Prostate gland (tissue), 2 donors: Measurements from ENCODE around the gene BIRC7. TPM values are rescaled to one million over a fixed set of nuclear protein-coding genes. Genes with fewer than 3 reads are reported as not detected.
A peak's percentile ranks its signal among the peaks of the same experiment; 100 is the strongest.
"Not testable (repeated sequence)": the region's sequence is repeated elsewhere in the genome, so short reads cannot be mapped to it uniquely, and the experiment has no call there.

ENCODE experiments used
- DNase-seq: peaks from one replicate; pipeline ENCODE4 v3.0.0-alpha.2; 2019; ENCODE audit warnings: low spot score
- H3K27ac ChIP-seq, 2 donors: fragments of 200-600 bp; sonication (generic); 2 replicates each; pipeline ENCODE4 v1.5.1; 2017 to 2019
- H3K27me3 ChIP-seq: fragments of 200-600 bp; sonication (generic); replicated peaks from 2 replicates; pipeline ENCODE4 v1.5.1; 2019; ENCODE audit not compliant: insufficient read depth
- H3K36me3 ChIP-seq, 2 donors: fragments of 200-600 bp; sonication (generic); 1 replicate in 1 of 2; 2 replicates in 1 of 2; pipeline versions ENCODE4 v1.5.1 to v1.8.1; 2017 to 2019
- H3K4me1 ChIP-seq: fragments of 200-600 bp; sonication (generic); replicated peaks from 2 replicates; pipeline ENCODE4 v1.5.1; 2019
- H3K4me3 ChIP-seq, 2 donors: fragments of 200-600 bp; sonication (generic); 2 replicates each; pipeline ENCODE4 v1.5.1; 2017 to 2019
- H3K9me3 ChIP-seq: fragments of 200-600 bp; sonication (generic); 2 replicates; pipeline ENCODE4 v1.5.1; 2017
- CTCF ChIP-seq, 4 experiments: fragments of 200-600 bp in 2 of 4; fragments of 450-650 bp in 2 of 4; sonication (generic) in 2 of 4; IDR thresholded peaks; 1 replicate in 3 of 4; 2 replicates in 1 of 4; pipeline ENCODE4 v1.5.1; 2016 to 2019; ENCODE audit warnings: antibody characterized with exemption in 4 of 4, mild to moderate bottlenecking in 2 of 4, moderate library complexity in 2 of 4
- POLR2A ChIP-seq: fragments of 450-650 bp; IDR thresholded peaks from one replicate; pipeline ENCODE4 v1.6.1; 2016; ENCODE audit warnings: antibody characterized with exemption, mild to moderate bottlenecking
- POLR2AphosphoS5 ChIP-seq: sonication (generic); formaldehyde crosslinking; IDR thresholded peaks from one replicate; pipeline ENCODE4 v1.6.1; 2017; ENCODE audit warnings: antibody characterized with exemption
- WGBS: methylation state at CpG from one replicate; pipeline ENCODE4 v1.1.5; 2018; 5-methylcytosine and 5-hydroxymethylcytosine counted together
- intact Hi-C: fragments of 100-400 bp; cut with DNase I; formaldehyde crosslinking; loops from one replicate; pipeline ENCODE4 v1.14.2; 2022
- total RNA-seq, 2 donors: library from RNA; depleted of rRNA; stranded (reverse); fragments of >200 nt; gene quantifications; one replicate each; pipeline ENCODE4 v1.1.0, GENCODE V29; 2016

The BIRC7 gene
- total RNA-seq, 2 donors from 2014 or later, result not detected

- intact Hi-C loops, result no loop called here
- H3K4me3 ChIP-seq, result no peak overlapping the region
- H3K36me3 ChIP-seq, result no peaks in the 10 kb centered on the region
- no peak for DNase-seq
- TF ChIP-seq POLR2A, result no peak
- no peak for TF ChIP-seq POLR2AphosphoS5
- TF ChIP-seq CTCF (IDR thresholded peaks at IDR 0.05), result no peak
- no peak overlapping the region for H3K27ac ChIP-seq
- H3K4me1 ChIP-seq, result no peaks in the 10 kb centered on the region
- WGBS, result 90% methylated on average over 15 of the region's 15 CpGs
- H3K27me3 ChIP-seq, result peaks cover 28% of the 10 kb centered on the region
- no peaks in the 10 kb centered on the region for H3K9me3 ChIP-seq
Observed at GRCh38 chr20:63249891-63250290, 14.2 kb downstream of the BIRC7 start.

- H3K4me1 ChIP-seq, H3K36me3 ChIP-seq, DNase-seq, H3K4me3 ChIP-seq, H3K9me3 ChIP-seq, intact Hi-C loops, H3K27ac ChIP-seq: not testable (repeated sequence)
- WGBS, result 63% methylated on average over 14 of the region's 14 CpGs
- peaks cover 32% of the 10 kb centered on the region for H3K27me3 ChIP-seq
Observed at GRCh38 chr20:63251350-63251749, 15.6 kb downstream of the BIRC7 start.

- Histone ChIP-seq H3K27ac (no peak overlapping the region), H3K36me3 (no peaks in the 10 kb centered on the region), H3K27me3 (peaks cover 31% of the 10 kb centered on the region), H3K4me1 (no peaks in the 10 kb centered on the region), H3K4me3 (no peak overlapping the region), H3K9me3 (no peaks in the 10 kb centered on the region)
- intact Hi-C loops, result no loop called here
- 72% methylated on average over 8 of the region's 8 CpGs for WGBS
- no peak for DNase-seq
- TF ChIP-seq POLR2A (no peak), CTCF (IDR thresholded peaks at IDR 0.05) (no peak), POLR2AphosphoS5 (no peak)
Observed at GRCh38 chr20:63252284-63252711, 16.6 kb downstream of the BIRC7 start.

- WGBS, result 42% methylated on average over 16 of the region's 16 CpGs
- H3K4me3 ChIP-seq, result peak overlapping the region in 1 of 2 donors; percentile 26
- H3K4me1 ChIP-seq, result no peaks in the 10 kb centered on the region
- no peak overlapping the region for H3K27ac ChIP-seq
- no peak for DNase-seq
- TF ChIP-seq POLR2A (no peak), CTCF (IDR thresholded peaks at IDR 0.05) (no peak), POLR2AphosphoS5 (no peak)
- intact Hi-C loops, result no loop called here
- peaks cover 25% of the 10 kb centered on the region for H3K27me3 ChIP-seq
- no peaks in the 10 kb centered on the region for H3K9me3 ChIP-seq
- H3K36me3 ChIP-seq, result no peaks in the 10 kb centered on the region
Observed at GRCh38 chr20:63253065-63253437, 17.3 kb downstream of the BIRC7 start.

GRCh38 chr20:63253438-63254231 lies 17.9 kb downstream of the BIRC7 start:
- WGBS, result under 1% methylated on average over 82 of the region's 89 CpGs
- intact Hi-C loops, result no loop called here
- peaks cover 25% of the 10 kb centered on the region for H3K27me3 ChIP-seq
- TF ChIP-seq POLR2AphosphoS5 (no peak), POLR2A (no peak), CTCF (IDR thresholded peaks at IDR 0.05) (no peak)
- peak overlapping the region; percentile 12 to 26 for H3K4me3 ChIP-seq
- H3K27ac ChIP-seq, result no peak overlapping the region
- H3K4me1 ChIP-seq, result no peaks in the 10 kb centered on the region
- no peaks in the 10 kb centered on the region for H3K9me3 ChIP-seq
- H3K36me3 ChIP-seq, result no peaks in the 10 kb centered on the region
- no peak for DNase-seq
